ENCODE measurements around the gene KLHL5. TPM values are rescaled to one million over a fixed set of nuclear protein-coding genes. Genes with fewer than 3 reads are reported as not detected.

The KLHL5 gene
- total RNA-seq, 1 experiment from 2014 or later, result 128 TPM

DNA sequence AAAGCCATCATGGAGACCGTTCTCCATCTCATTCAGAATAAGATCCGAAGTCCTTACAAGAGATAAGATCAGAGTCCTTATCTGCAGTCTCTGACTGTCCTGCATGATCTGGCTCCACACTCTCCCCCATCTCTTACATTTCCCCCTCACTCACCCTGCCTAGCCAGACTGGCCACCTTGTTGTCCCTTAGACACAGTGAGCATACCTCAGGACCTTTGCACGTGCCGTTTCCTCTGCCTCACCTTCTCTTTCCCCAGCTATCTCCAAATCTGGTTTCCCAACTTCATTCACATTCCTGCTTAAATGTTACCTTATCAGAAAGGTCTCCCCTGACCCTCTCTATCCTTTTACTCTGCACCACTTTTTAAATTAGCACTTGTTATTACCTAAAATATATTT, 44.0 kb downstream of the KLHL5 start:
- POLR2A ChIA-PET, result no interaction called here
- H3K4me1 ChIP-seq (ENCODE audit: control insufficient read depth, insufficient read depth, low read length), result no peaks in the 10 kb centered on the region; the same call in 1 of the 2 replicates
- no TSS peak for BruUV-seq (replicated peaks)
- peaks cover 10% of the 10 kb centered on the region for H3K36me3 ChIP-seq (ENCODE audit: control insufficient read depth, insufficient read depth, low read length)
- CTCF ChIA-PET, result no interaction called here
- no peak for ATAC-seq
- H3K27me3 ChIP-seq (ENCODE audit: control insufficient read depth, insufficient read depth, low read length), result no peaks in the 10 kb centered on the region
- H3K4me3 ChIP-seq (ENCODE audit: low read depth in 2 of 2, low read length in 2 of 2), result no peak overlapping the region
- intact Hi-C loops (cut with micrococcal nuclease; ENCODE audit: unreplicated experiment), result no loop called here
- DNase-seq (ENCODE audit: low read depth, low spot score), result no peak
- in situ Hi-C loops (cut with HindIII; ENCODE audit: low pct_unique_long_range_greater_than_20kb, low sequenced_read_pairs), result no loop called here
- H3K9me3 ChIP-seq (ENCODE audit: control insufficient read depth, insufficient read depth, low read depth, low read length), result no peaks in the 10 kb centered on the region
- H3K27ac ChIP-seq (ENCODE audit: low read length), result no peak overlapping the region
- TF ChIP-seq TCF7L2 (IDR thresholded peaks at IDR 0.05; ENCODE audit: low read depth, low read length) (no peak), POLR2AphosphoS5 (IDR thresholded peaks at IDR 0.05; ENCODE audit: low read depth, low read length) (no peak)
- TF ChIP-seq, protein P1, sequence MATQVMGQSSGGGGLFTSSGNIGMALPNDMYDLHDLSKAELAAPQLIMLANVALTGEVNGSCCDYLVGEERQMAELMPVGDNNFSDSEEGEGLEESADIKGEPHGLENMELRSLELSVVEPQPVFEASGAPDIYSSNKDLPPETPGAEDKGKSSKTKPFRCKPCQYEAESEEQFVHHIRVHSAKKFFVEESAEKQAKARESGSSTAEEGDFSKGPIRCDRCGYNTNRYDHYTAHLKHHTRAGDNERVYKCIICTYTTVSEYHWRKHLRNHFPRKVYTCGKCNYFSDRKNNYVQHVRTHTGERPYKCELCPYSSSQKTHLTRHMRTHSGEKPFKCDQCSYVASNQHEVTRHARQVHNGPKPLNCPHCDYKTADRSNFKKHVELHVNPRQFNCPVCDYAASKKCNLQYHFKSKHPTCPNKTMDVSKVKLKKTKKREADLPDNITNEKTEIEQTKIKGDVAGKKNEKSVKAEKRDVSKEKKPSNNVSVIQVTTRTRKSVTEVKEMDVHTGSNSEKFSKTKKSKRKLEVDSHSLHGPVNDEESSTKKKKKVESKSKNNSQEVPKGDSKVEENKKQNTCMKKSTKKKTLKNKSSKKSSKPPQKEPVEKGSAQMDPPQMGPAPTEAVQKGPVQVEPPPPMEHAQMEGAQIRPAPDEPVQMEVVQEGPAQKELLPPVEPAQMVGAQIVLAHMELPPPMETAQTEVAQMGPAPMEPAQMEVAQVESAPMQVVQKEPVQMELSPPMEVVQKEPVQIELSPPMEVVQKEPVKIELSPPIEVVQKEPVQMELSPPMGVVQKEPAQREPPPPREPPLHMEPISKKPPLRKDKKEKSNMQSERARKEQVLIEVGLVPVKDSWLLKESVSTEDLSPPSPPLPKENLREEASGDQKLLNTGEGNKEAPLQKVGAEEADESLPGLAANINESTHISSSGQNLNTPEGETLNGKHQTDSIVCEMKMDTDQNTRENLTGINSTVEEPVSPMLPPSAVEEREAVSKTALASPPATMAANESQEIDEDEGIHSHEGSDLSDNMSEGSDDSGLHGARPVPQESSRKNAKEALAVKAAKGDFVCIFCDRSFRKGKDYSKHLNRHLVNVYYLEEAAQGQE (IDR thresholded peaks at IDR 0.05; ENCODE audit: insufficient read depth in 1 of 2, low read depth in 2 of 2, low read length in 1 of 2), result no peak

DNA sequence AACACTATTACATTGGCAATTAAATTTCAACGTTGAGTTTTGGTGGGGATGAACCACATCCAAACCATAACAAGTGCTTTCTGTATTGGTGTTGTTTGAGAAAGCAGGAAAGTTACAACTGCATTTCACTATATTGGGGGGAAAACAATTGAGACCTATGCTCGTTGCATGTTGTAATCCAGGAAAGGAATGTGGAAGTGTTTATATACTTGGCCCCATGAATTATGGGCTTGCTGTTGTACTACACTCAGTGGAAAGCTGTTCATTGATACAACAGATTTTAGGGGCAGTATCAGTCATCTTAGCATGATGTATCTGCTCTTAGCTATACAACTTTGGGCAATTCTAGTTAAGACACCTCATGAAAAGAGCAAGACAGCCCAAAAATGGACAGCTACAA, 52.4 kb downstream of the KLHL5 start:
- no peak for TF ChIP-seq TCF7L2 (IDR thresholded peaks at IDR 0.05; ENCODE audit: low read depth, low read length)
- TF ChIP-seq SIN3A (IDR thresholded peaks at IDR 0.05; ENCODE audit: borderline replicate concordance, insufficient read depth, low read depth, low read length), result no peak
- TF ChIP-seq, protein P2, sequence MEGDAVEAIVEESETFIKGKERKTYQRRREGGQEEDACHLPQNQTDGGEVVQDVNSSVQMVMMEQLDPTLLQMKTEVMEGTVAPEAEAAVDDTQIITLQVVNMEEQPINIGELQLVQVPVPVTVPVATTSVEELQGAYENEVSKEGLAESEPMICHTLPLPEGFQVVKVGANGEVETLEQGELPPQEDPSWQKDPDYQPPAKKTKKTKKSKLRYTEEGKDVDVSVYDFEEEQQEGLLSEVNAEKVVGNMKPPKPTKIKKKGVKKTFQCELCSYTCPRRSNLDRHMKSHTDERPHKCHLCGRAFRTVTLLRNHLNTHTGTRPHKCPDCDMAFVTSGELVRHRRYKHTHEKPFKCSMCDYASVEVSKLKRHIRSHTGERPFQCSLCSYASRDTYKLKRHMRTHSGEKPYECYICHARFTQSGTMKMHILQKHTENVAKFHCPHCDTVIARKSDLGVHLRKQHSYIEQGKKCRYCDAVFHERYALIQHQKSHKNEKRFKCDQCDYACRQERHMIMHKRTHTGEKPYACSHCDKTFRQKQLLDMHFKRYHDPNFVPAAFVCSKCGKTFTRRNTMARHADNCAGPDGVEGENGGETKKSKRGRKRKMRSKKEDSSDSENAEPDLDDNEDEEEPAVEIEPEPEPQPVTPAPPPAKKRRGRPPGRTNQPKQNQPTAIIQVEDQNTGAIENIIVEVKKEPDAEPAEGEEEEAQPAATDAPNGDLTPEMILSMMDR (IDR thresholded peaks at IDR 0.05), result no peak
- TF ChIP-seq POLR2AphosphoS5 (IDR thresholded peaks at IDR 0.05; ENCODE audit: low read depth, low read length), result no peak
- TF ChIP-seq, protein P1 (IDR thresholded peaks at IDR 0.05; ENCODE audit: insufficient read depth in 1 of 2, low read depth in 2 of 2, low read length in 1 of 2), result no peak
- Histone ChIP-seq H3K36me3 (ENCODE audit: control insufficient read depth, insufficient read depth, low read length) (peaks cover 32% of the 10 kb centered on the region), H3K27ac (ENCODE audit: low read length) (no peak overlapping the region), H3K4me1 (ENCODE audit: control insufficient read depth, insufficient read depth, low read length) (no peaks in the 10 kb centered on the region), H3K9me3 (ENCODE audit: control insufficient read depth, insufficient read depth, low read depth, low read length) (no peaks in the 10 kb centered on the region), H3K4me3 (ENCODE audit: low read depth in 2 of 2, low read length in 2 of 2) (no peak overlapping the region), H3K27me3 (ENCODE audit: control insufficient read depth, insufficient read depth, low read length) (no peaks in the 10 kb centered on the region)
- in situ Hi-C loops (cut with HindIII; ENCODE audit: low pct_unique_long_range_greater_than_20kb, low sequenced_read_pairs) (no loop called here), intact Hi-C loops (cut with micrococcal nuclease; ENCODE audit: unreplicated experiment) (no loop called here)
- no peak for ATAC-seq
- POLR2A ChIA-PET, result no interaction called here
- no peak for DNase-seq (ENCODE audit: low read depth, low spot score)
- no TSS peak for BruUV-seq (replicated peaks)
- CTCF ChIA-PET, result no interaction called here

All from Panc1 (cell line).